Cardiac fibroblast (primary cell): ENCODE measurements around the gene USP5.
"Not testable (repeated sequence)": the region's sequence is repeated elsewhere in the genome, so short reads cannot be mapped to it uniquely, and the experiment has no call there.

Source experiments
- DNase-seq, 2 donors: peaks; one replicate each; pipeline versions ENCODE4 v3.0.0 to v3.0.0-alpha.2; 2010; ENCODE audit warnings: low read depth in 2 of 2
- H3K4me3 ChIP-seq, 2 donors: replicated peaks in 1 of 2; 1 replicate in 1 of 2; 2 replicates in 1 of 2; pipeline ENCODE4 v1.5.1; 2011; ENCODE audit warnings: low read depth in 2 of 2, low read length in 2 of 2, mild to moderate bottlenecking in 2 of 2, moderate library complexity in 1 of 2
- TF ChIP-seq, protein P1 (sequence below): IDR thresholded peaks from one replicate; pipeline ENCODE4 v1.5.1; 2011; ENCODE audit warnings: low read depth, mild to moderate bottlenecking, low read length, inconsistent platforms

The USP5 gene

DNA sequence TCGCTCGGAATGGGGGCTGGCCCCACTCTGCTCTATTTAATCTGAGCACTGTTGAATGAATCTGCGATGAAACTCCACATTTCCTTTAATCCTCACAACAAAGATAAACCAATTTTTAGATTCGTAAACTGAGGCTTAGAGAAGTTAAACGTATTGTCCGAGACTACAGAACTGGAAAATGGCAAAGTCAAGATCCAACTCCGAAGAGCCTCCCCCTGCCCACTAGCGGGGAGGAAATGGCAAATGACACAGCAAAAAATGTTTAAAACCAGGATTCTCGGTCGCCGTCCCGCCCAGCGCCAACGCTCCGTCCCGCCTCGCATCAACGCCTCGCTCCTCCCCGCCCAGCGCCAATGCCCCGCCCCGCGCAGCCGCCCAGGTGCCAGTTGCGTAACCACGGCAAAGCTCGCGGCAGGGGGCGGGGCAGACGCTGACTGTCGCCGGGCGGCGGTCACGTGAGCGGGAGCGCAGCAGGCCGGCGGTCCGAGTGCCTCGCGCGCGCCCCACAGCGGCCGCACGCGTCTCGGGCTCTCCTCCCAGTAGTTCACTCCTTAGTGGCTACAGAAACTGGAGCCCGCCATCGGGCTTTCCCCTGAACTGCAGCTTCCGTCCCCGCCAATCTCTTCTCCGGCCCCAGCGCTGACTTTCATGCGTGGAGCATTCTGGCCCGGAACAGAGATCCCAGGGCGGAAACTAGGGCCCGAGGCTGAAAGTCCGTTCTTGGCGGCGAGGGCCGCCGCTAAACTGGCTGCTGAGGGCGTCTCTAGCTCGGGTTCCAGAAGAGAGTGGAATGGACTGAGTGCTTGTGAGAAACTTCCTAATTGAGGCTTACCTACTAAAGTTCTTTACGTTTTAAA is 39.1 kb downstream of the USP5 start:
- peak; percentile 97 to 98 for DNase-seq
- H3K4me3 ChIP-seq, result peak overlapping the region; percentile 40 to 49
- TF ChIP-seq, protein P1, sequence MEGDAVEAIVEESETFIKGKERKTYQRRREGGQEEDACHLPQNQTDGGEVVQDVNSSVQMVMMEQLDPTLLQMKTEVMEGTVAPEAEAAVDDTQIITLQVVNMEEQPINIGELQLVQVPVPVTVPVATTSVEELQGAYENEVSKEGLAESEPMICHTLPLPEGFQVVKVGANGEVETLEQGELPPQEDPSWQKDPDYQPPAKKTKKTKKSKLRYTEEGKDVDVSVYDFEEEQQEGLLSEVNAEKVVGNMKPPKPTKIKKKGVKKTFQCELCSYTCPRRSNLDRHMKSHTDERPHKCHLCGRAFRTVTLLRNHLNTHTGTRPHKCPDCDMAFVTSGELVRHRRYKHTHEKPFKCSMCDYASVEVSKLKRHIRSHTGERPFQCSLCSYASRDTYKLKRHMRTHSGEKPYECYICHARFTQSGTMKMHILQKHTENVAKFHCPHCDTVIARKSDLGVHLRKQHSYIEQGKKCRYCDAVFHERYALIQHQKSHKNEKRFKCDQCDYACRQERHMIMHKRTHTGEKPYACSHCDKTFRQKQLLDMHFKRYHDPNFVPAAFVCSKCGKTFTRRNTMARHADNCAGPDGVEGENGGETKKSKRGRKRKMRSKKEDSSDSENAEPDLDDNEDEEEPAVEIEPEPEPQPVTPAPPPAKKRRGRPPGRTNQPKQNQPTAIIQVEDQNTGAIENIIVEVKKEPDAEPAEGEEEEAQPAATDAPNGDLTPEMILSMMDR, result peak; percentile 49

DNA sequence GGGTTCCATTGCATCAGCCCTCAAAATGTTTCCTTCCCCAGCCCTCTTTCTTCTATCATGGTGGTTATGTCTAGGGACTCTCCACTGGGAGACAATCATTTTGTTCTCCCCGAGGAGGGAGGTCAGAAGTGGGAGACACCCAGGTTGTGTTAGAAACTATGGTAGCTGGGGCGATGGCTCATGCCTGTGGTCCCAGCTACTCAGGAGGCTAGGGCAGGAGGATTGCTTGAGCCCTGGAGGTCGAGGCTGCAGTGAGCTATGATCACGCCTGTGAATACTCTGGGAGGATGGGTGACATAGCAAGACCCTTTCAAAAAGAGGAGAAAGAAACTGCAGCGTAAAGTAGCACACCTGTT is 39.7 kb downstream of the USP5 start:
- DNase-seq, result no peak
- peak overlapping the region; percentile 40 to 49 for H3K4me3 ChIP-seq
- TF ChIP-seq, protein P1, result no peak

DNA sequence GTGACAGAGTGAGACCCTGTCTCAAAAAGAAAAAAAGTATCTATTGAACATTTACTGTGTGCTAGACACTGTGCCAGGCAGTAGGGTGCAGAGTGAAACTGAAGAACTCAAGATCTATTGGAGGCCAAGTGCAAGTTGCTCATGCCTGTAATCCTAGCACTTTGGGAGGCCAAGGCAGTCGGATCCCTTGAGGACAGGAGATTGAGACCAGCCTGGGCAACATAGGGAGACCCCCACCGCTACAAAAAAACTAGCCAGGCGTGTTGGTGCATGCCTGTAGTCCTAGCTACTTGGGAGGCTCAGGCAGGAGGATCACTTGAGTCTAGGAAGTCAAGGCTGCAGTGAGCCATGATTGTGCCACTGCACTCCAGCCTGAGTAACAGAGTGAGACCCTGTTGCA is 40.7 kb downstream of the USP5 start:
- not testable (repeated sequence) for DNase-seq, H3K4me3 ChIP-seq

DNA sequence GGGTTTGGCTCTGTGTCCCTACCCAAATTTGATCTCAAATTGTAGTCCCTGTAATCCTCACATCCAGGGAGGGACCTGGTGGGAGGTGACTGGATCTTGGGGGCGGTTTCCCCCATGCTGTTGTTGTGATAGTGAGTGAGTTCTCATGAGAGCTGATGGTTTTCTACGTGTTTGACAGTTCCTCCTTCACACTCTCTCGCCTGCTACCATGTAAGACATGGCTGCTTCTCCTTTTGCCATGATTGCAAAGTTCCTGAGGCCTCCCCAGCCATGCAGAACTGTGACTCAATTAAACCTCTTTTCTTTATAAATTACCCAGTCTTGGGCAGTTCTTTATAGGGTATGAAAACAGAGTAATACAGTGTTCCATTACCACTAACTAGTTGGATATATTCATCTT is 42.4 kb downstream of the USP5 start:
- DNase-seq, result no peak
- H3K4me3 ChIP-seq, result no peak overlapping the region
- TF ChIP-seq, protein P1, result no peak

DNA sequence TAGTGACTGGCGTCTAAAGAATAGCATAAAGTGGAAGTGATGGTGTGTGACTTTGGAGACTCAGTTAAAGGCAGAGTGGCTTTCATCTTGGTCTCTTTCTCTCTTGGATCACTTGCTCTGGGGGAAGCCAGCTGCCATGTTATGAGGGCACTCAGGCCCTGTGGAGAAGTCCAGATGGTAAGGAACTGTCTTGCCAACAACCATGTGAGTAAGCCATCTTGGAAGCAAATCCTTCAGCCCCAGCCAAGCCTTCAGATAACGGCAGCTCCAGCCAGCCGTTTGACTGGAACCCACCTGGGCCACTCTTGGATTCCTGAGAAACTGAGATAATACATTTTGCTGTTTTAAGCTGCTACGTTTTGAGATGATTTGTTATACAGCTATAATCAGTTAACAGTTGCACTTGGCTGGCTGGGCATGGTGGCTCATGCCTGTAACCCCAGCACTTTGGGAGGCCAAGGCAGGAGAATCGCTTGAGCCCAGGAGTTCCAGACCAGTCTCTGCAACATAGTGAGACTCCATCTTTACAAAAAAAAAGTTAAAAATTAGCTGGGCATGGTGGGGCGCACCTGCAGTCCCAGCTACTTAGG is 45.0 kb downstream of the USP5 start:
- no peak for DNase-seq
- TF ChIP-seq, protein P1, result no peak
- no peak overlapping the region for H3K4me3 ChIP-seq

DNA sequence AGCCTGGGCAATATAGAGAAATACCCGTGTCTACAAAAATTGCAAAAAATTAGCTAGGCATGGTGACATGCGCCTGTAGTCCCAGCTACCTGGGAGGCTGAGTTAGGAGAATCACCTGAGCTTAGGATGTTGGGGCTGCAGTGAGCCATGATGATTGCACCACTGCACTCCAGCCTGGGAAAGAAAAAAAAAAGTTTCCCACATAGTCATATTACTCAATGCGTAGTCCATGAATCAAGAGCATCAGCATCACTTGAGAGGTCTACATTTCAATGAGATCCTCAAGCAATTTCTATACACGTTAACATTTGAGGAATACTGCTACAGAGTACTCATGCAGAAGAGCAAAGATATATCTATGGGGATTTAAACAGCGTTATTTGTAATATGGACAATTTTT is 47.5 kb downstream of the USP5 start:
- peak in 1 of 2 donors; percentile 46 for DNase-seq
- H3K4me3 ChIP-seq, result no peak overlapping the region
- TF ChIP-seq, protein P1, result no peak

DNA sequence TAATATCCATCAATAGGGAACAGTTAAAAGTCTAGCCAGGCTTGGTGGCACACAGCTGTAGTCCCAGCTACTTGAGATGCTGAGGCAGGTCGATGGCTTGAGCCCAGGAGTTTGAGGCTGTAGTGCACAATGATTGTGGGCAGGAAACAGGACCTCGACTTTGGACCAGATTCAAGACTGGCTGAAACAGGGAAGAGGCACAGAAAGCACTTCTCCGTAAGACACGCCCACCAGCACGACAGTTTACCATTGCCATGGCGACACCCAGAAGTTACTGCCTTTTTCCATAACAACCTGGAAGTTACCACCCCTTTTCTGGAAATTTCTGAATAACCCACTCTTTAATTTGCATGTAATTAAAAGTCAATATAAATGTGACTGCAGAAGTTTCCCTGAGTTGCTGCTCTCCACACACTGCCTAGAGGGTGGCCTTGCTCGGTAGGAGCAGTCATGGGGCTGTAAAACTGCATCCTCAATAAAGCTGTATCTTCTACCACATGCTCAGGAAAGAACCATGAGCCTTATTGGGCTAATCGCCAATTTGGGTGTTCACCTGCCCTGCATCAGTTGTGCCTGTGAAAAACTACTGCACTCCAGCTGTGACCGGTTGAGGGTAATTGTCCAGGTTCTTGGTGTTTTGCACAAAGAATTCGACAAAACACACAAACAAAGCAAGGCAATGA is 48.0 kb downstream of the USP5 start:
- TF ChIP-seq, protein P1, result no peak
- H3K4me3 ChIP-seq, result no peak overlapping the region
- DNase-seq, result peak; percentile 76 to 84
